ENCODE results near the gene BLVRB.
A peak's percentile ranks its signal among the peaks of the same experiment; 100 is the strongest.
"Not testable (repeated sequence)": the region's sequence is repeated elsewhere in the genome, so short reads cannot be mapped to it uniquely, and the experiment has no call there.

The BLVRB gene

GRCh38 chr19:40441719-40442253 is 23.8 kb downstream of the BLVRB start:
- TF ChIP-seq, protein P1, sequence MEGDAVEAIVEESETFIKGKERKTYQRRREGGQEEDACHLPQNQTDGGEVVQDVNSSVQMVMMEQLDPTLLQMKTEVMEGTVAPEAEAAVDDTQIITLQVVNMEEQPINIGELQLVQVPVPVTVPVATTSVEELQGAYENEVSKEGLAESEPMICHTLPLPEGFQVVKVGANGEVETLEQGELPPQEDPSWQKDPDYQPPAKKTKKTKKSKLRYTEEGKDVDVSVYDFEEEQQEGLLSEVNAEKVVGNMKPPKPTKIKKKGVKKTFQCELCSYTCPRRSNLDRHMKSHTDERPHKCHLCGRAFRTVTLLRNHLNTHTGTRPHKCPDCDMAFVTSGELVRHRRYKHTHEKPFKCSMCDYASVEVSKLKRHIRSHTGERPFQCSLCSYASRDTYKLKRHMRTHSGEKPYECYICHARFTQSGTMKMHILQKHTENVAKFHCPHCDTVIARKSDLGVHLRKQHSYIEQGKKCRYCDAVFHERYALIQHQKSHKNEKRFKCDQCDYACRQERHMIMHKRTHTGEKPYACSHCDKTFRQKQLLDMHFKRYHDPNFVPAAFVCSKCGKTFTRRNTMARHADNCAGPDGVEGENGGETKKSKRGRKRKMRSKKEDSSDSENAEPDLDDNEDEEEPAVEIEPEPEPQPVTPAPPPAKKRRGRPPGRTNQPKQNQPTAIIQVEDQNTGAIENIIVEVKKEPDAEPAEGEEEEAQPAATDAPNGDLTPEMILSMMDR (IDR thresholded peaks at IDR 0.05; ENCODE audit: poor library complexity, severe bottlenecking): no peak
- peaks cover 16% of the 10 kb centered on the region for H3K4me1 ChIP-seq (ENCODE audit: insufficient read depth, poor library complexity, severe bottlenecking)
- no peaks in the 10 kb centered on the region for H3K27me3 ChIP-seq (ENCODE audit: insufficient read depth, poor library complexity, severe bottlenecking)
- ATAC-seq (ENCODE audit: low read depth) (no peak), DNase-seq (ENCODE audit: low spot score) (no peak)
- H3K9me3 ChIP-seq (ENCODE audit: severe bottlenecking): no peaks in the 10 kb centered on the region
- no peak overlapping the region for H3K4me3 ChIP-seq (ENCODE audit: severe bottlenecking)
- H3K27ac ChIP-seq (ENCODE audit: poor library complexity, severe bottlenecking): no peak overlapping the region
- H3K36me3 ChIP-seq (ENCODE audit: low read depth): peaks cover 26% of the 10 kb centered on the region

- ATAC-seq (ENCODE audit: low read depth) (no peak), DNase-seq (ENCODE audit: low spot score) (no peak)
- Histone ChIP-seq H3K36me3 (ENCODE audit: low read depth) (peaks cover 26% of the 10 kb centered on the region), H3K4me3 (ENCODE audit: severe bottlenecking) (no peak overlapping the region), H3K27ac (ENCODE audit: poor library complexity, severe bottlenecking) (no peak overlapping the region), H3K9me3 (ENCODE audit: severe bottlenecking) (no peaks in the 10 kb centered on the region), H3K4me1 (ENCODE audit: insufficient read depth, poor library complexity, severe bottlenecking) (peaks cover 9% of the 10 kb centered on the region), H3K27me3 (ENCODE audit: insufficient read depth, poor library complexity, severe bottlenecking) (no peaks in the 10 kb centered on the region)
- TF ChIP-seq, protein P1 (IDR thresholded peaks at IDR 0.05; ENCODE audit: poor library complexity, severe bottlenecking): no peak
These were observed 27.3 kb downstream of the BLVRB start for GRCh38 chr19:40438284-40438683.

DNA sequence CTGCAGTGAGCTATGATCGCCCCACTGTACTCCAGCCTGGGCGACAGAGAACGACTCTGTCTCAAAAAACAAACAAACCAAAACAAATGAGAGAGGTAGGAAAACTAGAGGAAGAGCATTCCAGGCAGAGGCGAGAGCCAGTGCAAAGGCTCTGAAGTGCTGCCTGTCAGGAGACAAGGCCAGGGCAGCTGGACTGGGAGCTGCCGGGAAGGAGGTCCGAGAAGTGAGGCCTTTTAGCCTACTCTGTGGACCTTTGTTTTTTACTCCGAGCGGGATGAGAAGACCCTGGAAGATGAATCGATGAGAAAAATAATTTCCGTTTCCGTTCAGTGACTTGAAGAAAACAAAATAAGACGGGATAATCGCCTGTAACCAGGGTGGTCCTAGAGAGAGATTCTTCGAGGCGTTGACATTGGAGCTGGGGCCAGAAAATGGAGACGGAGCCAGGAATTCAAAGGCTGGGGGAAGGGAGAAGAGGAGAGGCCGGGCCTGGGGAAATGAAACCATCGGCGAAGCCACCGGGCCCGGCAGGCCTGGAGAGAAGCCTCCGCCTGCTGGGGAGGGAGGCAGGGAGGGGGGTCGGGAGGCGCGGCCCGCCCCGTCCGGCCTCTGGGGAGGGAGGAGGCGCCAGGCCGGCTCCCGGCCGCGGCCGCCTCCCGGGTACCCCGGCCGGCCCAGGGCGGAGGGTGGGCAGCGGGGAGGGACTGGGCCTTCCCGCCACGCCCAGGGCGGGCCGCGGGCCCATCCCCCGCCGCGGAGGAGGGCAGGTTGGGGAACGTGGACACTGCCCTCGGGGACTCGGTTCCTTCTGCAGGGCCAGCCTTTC is 31.9 kb downstream of the BLVRB start:
- TF ChIP-seq, protein P1 (IDR thresholded peaks at IDR 0.05; ENCODE audit: poor library complexity, severe bottlenecking): no peak
- H3K4me3 ChIP-seq (ENCODE audit: severe bottlenecking): peak overlapping the region; percentile 25
- ATAC-seq (ENCODE audit: low read depth) (peak; percentile 94), DNase-seq (ENCODE audit: low spot score) (peak; percentile 86)
- H3K4me1 ChIP-seq (ENCODE audit: insufficient read depth, poor library complexity, severe bottlenecking): peaks cover 14% of the 10 kb centered on the region
- no peaks in the 10 kb centered on the region for H3K36me3 ChIP-seq (ENCODE audit: low read depth)
- H3K27ac ChIP-seq (ENCODE audit: poor library complexity, severe bottlenecking): peak overlapping the region; percentile 79
- no peaks in the 10 kb centered on the region for H3K9me3 ChIP-seq (ENCODE audit: severe bottlenecking)
- H3K27me3 ChIP-seq (ENCODE audit: insufficient read depth, poor library complexity, severe bottlenecking): no peaks in the 10 kb centered on the region

DNA sequence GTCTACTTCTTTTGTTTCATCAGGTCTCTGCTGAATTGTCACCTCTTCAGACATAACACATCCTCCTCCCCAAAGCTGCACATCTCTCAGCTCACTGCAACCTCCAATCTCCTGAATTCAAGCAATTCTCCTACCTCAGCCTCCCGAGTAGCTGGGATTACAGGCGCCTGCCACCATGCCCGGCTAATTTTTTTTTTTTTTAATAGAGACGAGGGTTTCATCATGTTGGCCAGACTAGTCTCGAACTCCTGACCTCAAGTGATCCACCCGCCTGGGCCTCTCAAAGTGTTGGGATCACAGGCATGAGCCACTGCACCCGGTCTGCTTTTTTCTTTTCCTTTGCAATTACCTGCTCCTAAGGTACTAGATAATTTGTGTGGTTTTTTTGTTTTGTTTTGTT is 32.8 kb downstream of the BLVRB start:
- ATAC-seq (ENCODE audit: low read depth); H3K27me3 ChIP-seq (ENCODE audit: insufficient read depth, poor library complexity, severe bottlenecking); H3K4me3 ChIP-seq (ENCODE audit: severe bottlenecking); H3K36me3 ChIP-seq (ENCODE audit: low read depth); DNase-seq (ENCODE audit: low spot score); H3K9me3 ChIP-seq (ENCODE audit: severe bottlenecking): not testable (repeated sequence)
- Histone ChIP-seq H3K27ac (ENCODE audit: poor library complexity, severe bottlenecking) (peak overlapping the region; percentile 79), H3K4me1 (ENCODE audit: insufficient read depth, poor library complexity, severe bottlenecking) (peaks cover 14% of the 10 kb centered on the region)

DNA sequence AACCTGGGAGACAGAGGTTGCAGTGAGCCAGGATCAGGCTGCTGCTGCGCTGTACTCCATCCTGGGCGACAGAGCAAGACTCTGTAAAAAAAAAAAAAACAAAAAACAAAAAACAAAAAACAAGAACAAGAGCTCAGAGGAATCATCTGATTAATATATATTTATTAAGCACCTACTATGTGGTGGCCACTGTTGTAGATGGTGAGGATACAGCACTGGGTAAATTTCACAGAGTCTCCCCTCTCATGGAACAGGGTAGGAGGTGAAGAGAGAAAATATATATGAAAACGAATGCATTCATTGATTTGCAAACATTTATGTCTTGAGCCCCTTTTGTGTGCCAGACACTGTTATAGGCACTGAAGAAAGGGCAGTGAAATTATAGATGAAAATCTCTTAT is 33.8 kb downstream of the BLVRB start:
- Histone ChIP-seq H3K4me1 (ENCODE audit: insufficient read depth, poor library complexity, severe bottlenecking) (peaks cover 14% of the 10 kb centered on the region), H3K9me3 (ENCODE audit: severe bottlenecking) (no peaks in the 10 kb centered on the region), H3K4me3 (ENCODE audit: severe bottlenecking) (no peak overlapping the region), H3K27ac (ENCODE audit: poor library complexity, severe bottlenecking) (no peak overlapping the region), H3K36me3 (ENCODE audit: low read depth) (no peaks in the 10 kb centered on the region), H3K27me3 (ENCODE audit: insufficient read depth, poor library complexity, severe bottlenecking) (no peaks in the 10 kb centered on the region)
- DNase-seq (ENCODE audit: low spot score) (no peak), ATAC-seq (ENCODE audit: low read depth) (no peak)
- TF ChIP-seq, protein P1 (IDR thresholded peaks at IDR 0.05; ENCODE audit: poor library complexity, severe bottlenecking): no peak

DNA sequence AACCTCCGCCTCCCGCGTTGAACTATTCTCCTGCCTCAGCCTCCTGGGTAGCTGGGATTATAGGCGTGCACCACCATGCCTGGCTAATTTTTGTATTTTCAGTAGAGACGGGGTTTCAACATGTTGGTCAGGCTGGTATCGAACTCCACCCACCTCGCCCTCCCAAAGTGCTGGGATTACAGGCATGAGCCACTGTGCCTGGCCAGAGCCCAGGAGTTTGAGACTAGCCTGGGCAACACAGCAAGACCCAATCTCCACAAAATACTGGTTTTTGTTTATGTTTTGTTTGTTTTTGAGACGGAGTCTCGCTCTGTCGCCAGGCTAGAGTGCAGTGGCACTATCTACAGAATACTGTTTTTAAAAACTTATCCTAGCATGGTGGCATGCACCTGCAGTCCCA is 35.3 kb downstream of the BLVRB start:
- not testable (repeated sequence) for DNase-seq (ENCODE audit: low spot score); H3K27me3 ChIP-seq (ENCODE audit: insufficient read depth, poor library complexity, severe bottlenecking); H3K9me3 ChIP-seq (ENCODE audit: severe bottlenecking); H3K4me3 ChIP-seq (ENCODE audit: severe bottlenecking); H3K36me3 ChIP-seq (ENCODE audit: low read depth); ATAC-seq (ENCODE audit: low read depth); H3K27ac ChIP-seq (ENCODE audit: poor library complexity, severe bottlenecking)
- peaks cover 14% of the 10 kb centered on the region for H3K4me1 ChIP-seq (ENCODE audit: insufficient read depth, poor library complexity, severe bottlenecking)

DNA sequence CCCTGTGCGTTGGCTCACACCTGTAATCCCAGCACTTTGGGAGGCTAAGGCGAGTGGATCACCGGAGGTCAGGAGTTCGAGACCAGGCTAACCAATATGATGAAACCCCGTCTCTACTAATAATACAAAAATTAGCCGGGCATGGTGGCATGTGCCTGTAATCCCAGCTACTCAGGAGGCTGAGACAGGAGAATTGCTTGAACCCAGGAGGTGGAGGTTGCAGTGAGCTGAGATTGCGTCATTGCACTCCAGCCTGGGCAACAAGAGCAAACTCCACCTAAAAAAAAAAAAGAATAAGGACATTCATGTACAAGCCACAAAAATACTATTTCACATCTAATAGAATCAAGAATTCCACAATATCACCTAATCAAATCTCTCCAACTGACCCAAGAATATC is 37.3 kb downstream of the BLVRB start:
- not testable (repeated sequence) for DNase-seq (ENCODE audit: low spot score); H3K27ac ChIP-seq (ENCODE audit: poor library complexity, severe bottlenecking); H3K36me3 ChIP-seq (ENCODE audit: low read depth); ATAC-seq (ENCODE audit: low read depth); H3K9me3 ChIP-seq (ENCODE audit: severe bottlenecking); H3K4me3 ChIP-seq (ENCODE audit: severe bottlenecking); H3K27me3 ChIP-seq (ENCODE audit: insufficient read depth, poor library complexity, severe bottlenecking)
- peaks cover 14% of the 10 kb centered on the region for H3K4me1 ChIP-seq (ENCODE audit: insufficient read depth, poor library complexity, severe bottlenecking)

Measured in RWPE2 (cell line).